GM12878 (cell line): ENCODE data around the gene SNX8. TPM values are rescaled to one million over a fixed set of nuclear protein-coding genes. Genes with fewer than 3 reads are reported as not detected.

Source experiments
- ATAC-seq: fragments of 200-7000 bp; cut with Tn5 transposase; 3 replicates; pipeline ENCODE4 v1.9.1; 2020; ENCODE audit warnings: mild to moderate bottlenecking, moderate library complexity
- BruUV-seq: library from RNA; stranded (reverse); fragments of 400-500 nt; replicated peaks from 2 replicates; lab custom pipeline; 2021; lab: Mats Ljungman, UMichigan
- CTCF ChIA-PET: fragments of 300-600 bp; sonication (Branson Sonifier 250); formaldehyde crosslinking; extraction: SDS; loops from one replicate; lab custom pipeline; 2021; ENCODE audit warnings: inconsistent platforms; lab: Yijun Ruan, JAX
- POLR2A ChIA-PET: fragments of 350-600 bp; formaldehyde crosslinking; extraction: SDS; loops from one replicate; lab custom pipeline; 2021; ENCODE audit warnings: inconsistent platforms; lab: Charles Lee
- RAD21 ChIA-PET: fragments of 300-600 bp; sonication (Branson Sonifier 250); formaldehyde crosslinking; loops from one replicate; lab custom pipeline; 2023; ENCODE audit warnings: antibody characterized with exemption; ENCODE audit not compliant: unreplicated experiment; lab: Charles Lee
- SMC1A ChIA-PET: fragments of 300-600 bp; sonication (Branson Sonifier 250); formaldehyde crosslinking; loops from one replicate; lab custom pipeline; 2023; ENCODE audit not compliant: unreplicated experiment, uncharacterized antibody; lab: Charles Lee
- DNase-seq: peaks from one replicate; pipeline ENCODE4 v3.0.0-alpha.2; 2011; ENCODE audit warnings: low read depth, low spot score
- FAIRE-seq: peaks from 3 replicates; lab custom pipeline; 2011; peaks lifted over from hg19 to GRCh38; lab: Jason Lieb, UNC
- H2AFZ ChIP-seq: 2 replicates; pipeline ENCODE4 v1.6.0; 2011; ENCODE audit warnings: low read depth, low read length, control low read depth; ENCODE audit not compliant: control insufficient read depth
- H3K27ac ChIP-seq: 2 replicates; pipeline ENCODE4 v1.5.1; 2011; ENCODE audit warnings: control low read depth; ENCODE audit not compliant: control insufficient read depth, insufficient read depth
- H3K27me3 ChIP-seq, 2 experiments: replicated peaks in 1 of 2; 2 replicates each; pipeline versions ENCODE4 v1.6.0 to v1.6.1; 2011; ENCODE audit warnings: low read length in 1 of 2; ENCODE audit not compliant: control insufficient read depth in 2 of 2, insufficient read depth in 2 of 2
- H3K36me3 ChIP-seq, 2 experiments: 2 replicates each; pipeline ENCODE4 v1.5.1; 2011; ENCODE audit warnings: low read length in 1 of 2; ENCODE audit not compliant: control insufficient read depth in 2 of 2, insufficient read depth in 2 of 2
- H3K4me1 ChIP-seq: 2 replicates; pipeline ENCODE4 v1.6.1; 2011; ENCODE audit warnings: mild to moderate bottlenecking, low read length, moderate library complexity, mixed read lengths; ENCODE audit not compliant: control insufficient read depth, insufficient read depth
- H3K4me2 ChIP-seq: 2 replicates; pipeline ENCODE4 v1.6.0; 2011; ENCODE audit warnings: control low read depth; ENCODE audit not compliant: control insufficient read depth, insufficient read depth
- H3K4me3 ChIP-seq: fragments of 200-600 bp; sonication (generic); 2 replicates; pipeline ENCODE4 v1.5.1; 2016
- H3K79me2 ChIP-seq: 2 replicates; pipeline ENCODE4 v1.6.0; 2011; ENCODE audit warnings: low read length; ENCODE audit not compliant: control insufficient read depth, insufficient read depth
- H3K9ac ChIP-seq: 2 replicates; pipeline ENCODE4 v1.8.0; 2011; ENCODE audit warnings: low read length, control low read depth, mixed read lengths; ENCODE audit not compliant: control insufficient read depth, insufficient read depth
- H3K9me3 ChIP-seq: replicated peaks from 3 replicates; pipeline ENCODE4 v1.5.1; 2011; ENCODE audit warnings: mild to moderate bottlenecking, low read length; ENCODE audit not compliant: control insufficient read depth, insufficient read depth
- H4K20me1 ChIP-seq: 2 replicates; pipeline ENCODE4 v1.6.0; 2011; ENCODE audit not compliant: control insufficient read depth, insufficient read depth
- BHLHE40 ChIP-seq, 2 experiments: fragments of 450-650 bp in 1 of 2; IDR thresholded peaks; 2 replicates each; pipeline ENCODE4 v1.6.1; 2011 to 2017; ENCODE audit warnings: low read depth in 2 of 2, borderline replicate concordance in 1 of 2, improper control_type of control experiment in 1 of 2, low read length in 1 of 2, mild to moderate bottlenecking in 1 of 2
- CBX3 ChIP-seq: fragments of 200-600 bp; sonication (generic); IDR thresholded peaks from 2 replicates; pipeline ENCODE4 v1.6.1; 2016; ENCODE audit warnings: low read depth, borderline replicate concordance
- CHD2 ChIP-seq: IDR thresholded peaks from 2 replicates; pipeline ENCODE4 v1.6.1; 2011; ENCODE audit warnings: low read depth, low read length, improper control_type of control experiment, borderline replicate concordance
- CREB1 ChIP-seq: IDR thresholded peaks from 2 replicates; pipeline ENCODE4 v1.6.1; 2012; ENCODE audit warnings: low read depth, mild to moderate bottlenecking, inconsistent platforms
- GATAD2B ChIP-seq: fragments of 450-650 bp; conservative IDR thresholded peaks from 2 replicates; pipeline ENCODE4 v1.6.1; 2017; ENCODE audit warnings: low read depth, mild to moderate bottlenecking, moderate library complexity
- JUNB ChIP-seq: IDR thresholded peaks from 2 replicates; pipeline ENCODE4 v1.6.1; 2016; ENCODE audit warnings: antibody characterized with exemption, mild to moderate bottlenecking
- MEF2A ChIP-seq: IDR thresholded peaks from 2 replicates; pipeline ENCODE4 v1.6.1; 2011; ENCODE audit warnings: low read depth, mild to moderate bottlenecking, low read length, moderate library complexity; ENCODE audit not compliant: insufficient read depth
- MTA2 ChIP-seq: fragments of 450-650 bp; IDR thresholded peaks from 2 replicates; pipeline ENCODE4 v1.6.1; 2016; ENCODE audit warnings: low read depth, mild to moderate bottlenecking, moderate library complexity
- NFIC ChIP-seq: IDR thresholded peaks from 2 replicates; pipeline ENCODE4 v1.6.1; 2012; ENCODE audit warnings: low read depth, mild to moderate bottlenecking, inconsistent platforms, low read length, moderate library complexity
- NFXL1 ChIP-seq: fragments of 450-650 bp; IDR thresholded peaks from 2 replicates; pipeline ENCODE4 v1.6.1; 2017; ENCODE audit warnings: antibody characterized with exemption, mild to moderate bottlenecking, borderline replicate concordance
- NR2C1 ChIP-seq: fragments of 450-650 bp; IDR thresholded peaks from 2 replicates; pipeline ENCODE4 v1.6.1; 2017; ENCODE audit warnings: antibody characterized with exemption, mild to moderate bottlenecking, moderate library complexity
- RAD51 ChIP-seq: fragments of 450-650 bp; IDR thresholded peaks from 2 replicates; pipeline ENCODE4 v1.6.1; 2016; ENCODE audit warnings: moderate library complexity, mild to moderate bottlenecking, inconsistent platforms
- SIX5 ChIP-seq: IDR thresholded peaks from 2 replicates; pipeline ENCODE4 v1.6.1; 2011; ENCODE audit warnings: mild to moderate bottlenecking, low read depth, low read length, moderate library complexity; ENCODE audit not compliant: severe bottlenecking
- SMC3 ChIP-seq: IDR thresholded peaks from 2 replicates; pipeline ENCODE4 v1.6.1; 2011; ENCODE audit warnings: low read length, improper control_type of control experiment, borderline replicate concordance
- SREBF1 ChIP-seq: IDR thresholded peaks from 2 replicates; pipeline ENCODE4 v1.6.1; 2012; ENCODE audit warnings: mild to moderate bottlenecking, low read length
- ZBED1 ChIP-seq: IDR thresholded peaks from 2 replicates; pipeline ENCODE4 v1.6.1; 2016; ENCODE audit warnings: borderline replicate concordance
- ZZZ3 ChIP-seq: IDR thresholded peaks from 2 replicates; pipeline ENCODE4 v1.6.1; 2011; ENCODE audit warnings: low read depth; ENCODE audit not compliant: control insufficient read depth, insufficient read length
- WGBS: methylation state at CpG from one replicate; pipeline ENCODE4 v1.1.6; 2016; ENCODE audit warnings: low lambda C conversion rate; ENCODE audit not compliant: insufficient replicate concordance, insufficient coverage; ENCODE audit errors: missing lambda C conversion rate; 5-methylcytosine and 5-hydroxymethylcytosine counted together
- in situ Hi-C: fragments of 300-500 bp; cut with MboI; formaldehyde crosslinking; loops from 9 replicates; pipeline ENCODE4 v1.14.3; 2018; ENCODE audit warnings: mixed read lengths
- intact Hi-C: fragments of 100-400 bp; cut with micrococcal nuclease; formaldehyde crosslinking; loops from one replicate; pipeline ENCODE4 v1.14.2; 2022; ENCODE audit not compliant: unreplicated experiment
- polyA plus RNA-seq, 11 experiments: library from polyadenylated mRNA; depleted of rRNA in 4 of 11; unstranded in 6 of 11; stranded (reverse) in 5 of 11; fragments of >200 nt; fragmentation: Nextera tagmentation in 4 of 11; fragmentation: Illumina TruSeq in 1 of 11; extraction: Ambion mirVana in 4 of 11; extraction: Trizol in 1 of 11; gene quantifications; 1 replicate in 1 of 11; 2 replicates in 10 of 11; pipeline versions ENCODE4 v1.2.1 to v1.2.3, GENCODE V29; 2011 to 2016; ENCODE audit warnings: inconsistent platforms in 2 of 11, missing spikeins in 2 of 11, low read depth in 1 of 11
- total RNA-seq, 4 experiments: library from RNA; depleted of rRNA in 3 of 4; stranded (reverse); fragments of >200 nt in 3 of 4; fragmentation: Illumina TruSeq in 1 of 4; extraction: Trizol in 1 of 4; gene quantifications; 2 replicates each; pipeline versions ENCODE4 v1.2.1 to v1.2.3, GENCODE V29; 2013 to 2021
- TF ChIP-seq, protein P1 (sequence below): fragments of 450-650 bp; IDR thresholded peaks from 2 replicates; pipeline ENCODE4 v1.6.1; 2017; ENCODE audit warnings: mild to moderate bottlenecking, low read depth, inconsistent platforms; ENCODE audit not compliant: poor library complexity, severe bottlenecking
- TF ChIP-seq, protein P2 (sequence below): fragments of 450-650 bp; formaldehyde crosslinking; IDR thresholded peaks from 2 replicates; pipeline ENCODE4 v1.4.0; 2020; ENCODE audit warnings: mild to moderate bottlenecking, moderate library complexity

The SNX8 gene
- total and polyA plus RNA-seq, 10 of the 15 experiments (the other 5 are each of a cell fraction or from before 2014, with no cell fraction given), result 6.4 to 210 (median 97.6) TPM

- TF ChIP-seq SREBF1, result no peak
- TF ChIP-seq MEF2A, result no peak
- TF ChIP-seq CBX3, result no peak
- TF ChIP-seq, protein P1, sequence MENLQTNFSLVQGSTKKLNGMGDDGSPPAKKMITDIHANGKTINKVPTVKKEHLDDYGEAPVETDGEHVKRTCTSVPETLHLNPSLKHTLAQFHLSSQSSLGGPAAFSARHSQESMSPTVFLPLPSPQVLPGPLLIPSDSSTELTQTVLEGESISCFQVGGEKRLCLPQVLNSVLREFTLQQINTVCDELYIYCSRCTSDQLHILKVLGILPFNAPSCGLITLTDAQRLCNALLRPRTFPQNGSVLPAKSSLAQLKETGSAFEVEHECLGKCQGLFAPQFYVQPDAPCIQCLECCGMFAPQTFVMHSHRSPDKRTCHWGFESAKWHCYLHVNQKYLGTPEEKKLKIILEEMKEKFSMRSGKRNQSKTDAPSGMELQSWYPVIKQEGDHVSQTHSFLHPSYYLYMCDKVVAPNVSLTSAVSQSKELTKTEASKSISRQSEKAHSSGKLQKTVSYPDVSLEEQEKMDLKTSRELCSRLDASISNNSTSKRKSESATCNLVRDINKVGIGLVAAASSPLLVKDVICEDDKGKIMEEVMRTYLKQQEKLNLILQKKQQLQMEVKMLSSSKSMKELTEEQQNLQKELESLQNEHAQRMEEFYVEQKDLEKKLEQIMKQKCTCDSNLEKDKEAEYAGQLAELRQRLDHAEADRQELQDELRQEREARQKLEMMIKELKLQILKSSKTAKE, result no peak
- no peak for TF ChIP-seq SMC3
- no peak for TF ChIP-seq NFXL1
- TF ChIP-seq ZZZ3, result no peak
- no peak for TF ChIP-seq CREB1
- no peak for TF ChIP-seq JUNB
- TF ChIP-seq, protein P2, sequence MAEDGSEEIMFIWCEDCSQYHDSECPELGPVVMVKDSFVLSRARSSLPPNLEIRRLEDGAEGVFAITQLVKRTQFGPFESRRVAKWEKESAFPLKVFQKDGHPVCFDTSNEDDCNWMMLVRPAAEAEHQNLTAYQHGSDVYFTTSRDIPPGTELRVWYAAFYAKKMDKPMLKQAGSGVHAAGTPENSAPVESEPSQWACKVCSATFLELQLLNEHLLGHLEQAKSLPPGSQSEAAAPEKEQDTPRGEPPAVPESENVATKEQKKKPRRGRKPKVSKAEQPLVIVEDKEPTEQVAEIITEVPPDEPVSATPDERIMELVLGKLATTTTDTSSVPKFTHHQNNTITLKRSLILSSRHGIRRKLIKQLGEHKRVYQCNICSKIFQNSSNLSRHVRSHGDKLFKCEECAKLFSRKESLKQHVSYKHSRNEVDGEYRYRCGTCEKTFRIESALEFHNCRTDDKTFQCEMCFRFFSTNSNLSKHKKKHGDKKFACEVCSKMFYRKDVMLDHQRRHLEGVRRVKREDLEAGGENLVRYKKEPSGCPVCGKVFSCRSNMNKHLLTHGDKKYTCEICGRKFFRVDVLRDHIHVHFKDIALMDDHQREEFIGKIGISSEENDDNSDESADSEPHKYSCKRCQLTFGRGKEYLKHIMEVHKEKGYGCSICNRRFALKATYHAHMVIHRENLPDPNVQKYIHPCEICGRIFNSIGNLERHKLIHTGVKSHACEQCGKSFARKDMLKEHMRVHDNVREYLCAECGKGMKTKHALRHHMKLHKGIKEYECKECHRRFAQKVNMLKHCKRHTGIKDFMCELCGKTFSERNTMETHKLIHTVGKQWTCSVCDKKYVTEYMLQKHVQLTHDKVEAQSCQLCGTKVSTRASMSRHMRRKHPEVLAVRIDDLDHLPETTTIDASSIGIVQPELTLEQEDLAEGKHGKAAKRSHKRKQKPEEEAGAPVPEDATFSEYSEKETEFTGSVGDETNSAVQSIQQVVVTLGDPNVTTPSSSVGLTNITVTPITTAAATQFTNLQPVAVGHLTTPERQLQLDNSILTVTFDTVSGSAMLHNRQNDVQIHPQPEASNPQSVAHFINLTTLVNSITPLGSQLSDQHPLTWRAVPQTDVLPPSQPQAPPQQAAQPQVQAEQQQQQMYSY (CRISPR knock-in tag), result no peak
- TF ChIP-seq GATAD2B, result no peak
- TF ChIP-seq NR2C1, result no peak
- TF ChIP-seq ZBED1, result no peak
- no peak for TF ChIP-seq SIX5
- no peak for TF ChIP-seq NFIC
- TF ChIP-seq BHLHE40 (IDR thresholded peaks at IDR 0.05; ENCODE audit: borderline replicate concordance in 1 of 2, low read depth in 2 of 2, low read length in 1 of 2), result no peak
- TF ChIP-seq RAD51, result no peak
- no peak for TF ChIP-seq CHD2
- TF ChIP-seq MTA2, result no peak
- TF ChIP-seq, all 136 proteins: peak for 0
- in situ Hi-C loops (loop anchor here (5.0 to 10.0 kb wide), 2 partner anchors 546 to 638 kb away; partner anchors contain the start of gene PSMG3), intact Hi-C loops (no loop called here)
- WGBS, result 93% methylated on average over 30 of the region's 30 CpGs
- ChIA-PET SMC1A (interaction anchor here (0.9 to 2.3 kb wide), 7 partner anchors 16 to 145 kb away, joined by 3 to 10 read pairs (median 4); no protein-coding TSS in a partner anchor), POLR2A (no interaction called here), CTCF (interaction anchor here (1.5 to 5.3 kb wide), 5 partner anchors 15 to 706 kb away, joined by 3 to 45 read pairs (median 22); no protein-coding TSS in a partner anchor), RAD21 (interaction anchor here (1.5 kb wide), 1 partner anchor 28 kb away, joined by 8 read pairs; no protein-coding TSS in a partner anchor)
- Histone ChIP-seq H3K9me3 (no peaks in the 10 kb centered on the region), H3K36me3 (peaks cover 20 to 39% of the 10 kb centered on the region in 2 experiments), H3K4me3 (no peak overlapping the region), H3K4me1 (peaks cover 11% of the 10 kb centered on the region), H3K79me2 (peaks cover 3% of the 10 kb centered on the region), H4K20me1 (no peaks in the 10 kb centered on the region), H2AFZ (no peak overlapping the region), H3K27me3 (no peaks in the 10 kb centered on the region), H3K27ac (no peak overlapping the region), H3K9ac (no peak overlapping the region), H3K4me2 (no peak overlapping the region)
- BruUV-seq, result no TSS peak
- ATAC-seq (no peak), FAIRE-seq (no peak), DNase-seq (no peak)
Measured at GRCh38 chr7:2210551-2211258, 103.5 kb downstream of the SNX8 start.
